ENCODE measurements around the gene SOCS1.

Gene SOCS1

GRCh38 chr16:11205754-11206581 lies 50.0 kb downstream of the SOCS1 start:
- H3K9me3 ChIP-seq (ENCODE audit: control insufficient read depth, insufficient read depth, low read length) = peaks cover 13% of the 10 kb centered on the region
- H3K9me2 ChIP-seq (replicated peaks; ENCODE audit: control insufficient read depth, low read length) = no peaks in the 10 kb centered on the region
- H4K20me1 ChIP-seq (ENCODE audit: control insufficient read depth, insufficient read depth, low read depth, low read length) = no peaks in the 10 kb centered on the region
- no peak overlapping the region for H3K4me3 ChIP-seq (ENCODE audit: low read length)
- no peak overlapping the region for H3K27ac ChIP-seq (ENCODE audit: low read depth, low read length)
- H3K4me2 ChIP-seq (ENCODE audit: low read length) = no peak overlapping the region
- no peaks in the 10 kb centered on the region for H3F3A ChIP-seq (ENCODE audit: control insufficient read depth, insufficient read depth)
- H3K79me2 ChIP-seq (ENCODE audit: control insufficient read depth, low read length) = no peaks in the 10 kb centered on the region
- H3K36me3 ChIP-seq (ENCODE audit: control insufficient read depth, low read length) = no peaks in the 10 kb centered on the region
- TF ChIP-seq CTCF (IDR thresholded peaks at IDR 0.05; ENCODE audit: low read depth, low read length, poor library complexity, severe bottlenecking) (no peak), EZH2phosphoT487 (IDR thresholded peaks at IDR 0.05; ENCODE audit: borderline replicate concordance, low read length) (no peak)
- peaks cover 67% of the 10 kb centered on the region for H3K27me3 ChIP-seq (ENCODE audit: control insufficient read depth, low read length)
- peaks cover 24% of the 10 kb centered on the region for H3K4me1 ChIP-seq (ENCODE audit: control insufficient read depth, low read length)

- no peaks in the 10 kb centered on the region for H4K20me1 ChIP-seq (ENCODE audit: control insufficient read depth, insufficient read depth, low read depth, low read length)
- H3K27me3 ChIP-seq (ENCODE audit: control insufficient read depth, low read length) = peaks cover 72% of the 10 kb centered on the region
These were observed 50.8 kb downstream of the SOCS1 start for GRCh38 chr16:11205065-11205699.

GRCh38 chr16:11204513-11205047 lies 51.4 kb downstream of the SOCS1 start:
- Histone ChIP-seq H3K9me3 (ENCODE audit: control insufficient read depth, insufficient read depth, low read length) (peaks cover 13% of the 10 kb centered on the region), H3K36me3 (ENCODE audit: control insufficient read depth, low read length) (no peaks in the 10 kb centered on the region), H4K20me1 (ENCODE audit: control insufficient read depth, insufficient read depth, low read depth, low read length) (no peaks in the 10 kb centered on the region), H3K27me3 (ENCODE audit: control insufficient read depth, low read length) (peaks cover 70% of the 10 kb centered on the region), H3K4me3 (ENCODE audit: low read length) (no peak overlapping the region), H3K4me2 (ENCODE audit: low read length) (no peak overlapping the region), H3K79me2 (ENCODE audit: control insufficient read depth, low read length) (no peaks in the 10 kb centered on the region), H3K27ac (ENCODE audit: low read depth, low read length) (no peak overlapping the region), H3F3A (ENCODE audit: control insufficient read depth, insufficient read depth) (no peaks in the 10 kb centered on the region), H3K4me1 (ENCODE audit: control insufficient read depth, low read length) (peaks cover 22% of the 10 kb centered on the region), H3K9me2 (replicated peaks; ENCODE audit: control insufficient read depth, low read length) (no peaks in the 10 kb centered on the region)
- TF ChIP-seq CTCF (IDR thresholded peaks at IDR 0.05; ENCODE audit: low read depth, low read length, poor library complexity, severe bottlenecking) (no peak), EZH2phosphoT487 (IDR thresholded peaks at IDR 0.05; ENCODE audit: borderline replicate concordance, low read length) (no peak)

More at GRCh38 chr16:11205065-11205699, 50.8 kb downstream of the SOCS1 start:
- H3K27ac ChIP-seq (ENCODE audit: low read depth, low read length) = no peak overlapping the region
- H3K4me1 ChIP-seq (ENCODE audit: control insufficient read depth, low read length) = peaks cover 24% of the 10 kb centered on the region
- no peaks in the 10 kb centered on the region for H3K79me2 ChIP-seq (ENCODE audit: control insufficient read depth, low read length)
- TF ChIP-seq EZH2phosphoT487 (IDR thresholded peaks at IDR 0.05; ENCODE audit: borderline replicate concordance, low read length) (no peak), CTCF (IDR thresholded peaks at IDR 0.05; ENCODE audit: low read depth, low read length, poor library complexity, severe bottlenecking) (no peak)
- H3K4me3 ChIP-seq (ENCODE audit: low read length) = no peak overlapping the region
- H3K36me3 ChIP-seq (ENCODE audit: control insufficient read depth, low read length) = no peaks in the 10 kb centered on the region
- H3K4me2 ChIP-seq (ENCODE audit: low read length) = no peak overlapping the region
- no peaks in the 10 kb centered on the region for H3F3A ChIP-seq (ENCODE audit: control insufficient read depth, insufficient read depth)
- H3K9me2 ChIP-seq (replicated peaks; ENCODE audit: control insufficient read depth, low read length) = no peaks in the 10 kb centered on the region
- peaks cover 13% of the 10 kb centered on the region for H3K9me3 ChIP-seq (ENCODE audit: control insufficient read depth, insufficient read depth, low read length)
